ENCODE data around the gene FCN1. TPM values are rescaled to one million over a fixed set of nuclear protein-coding genes. Genes with fewer than 3 reads are reported as not detected.

The FCN1 gene
- total RNA-seq, 1 donor: not detected

DNA sequence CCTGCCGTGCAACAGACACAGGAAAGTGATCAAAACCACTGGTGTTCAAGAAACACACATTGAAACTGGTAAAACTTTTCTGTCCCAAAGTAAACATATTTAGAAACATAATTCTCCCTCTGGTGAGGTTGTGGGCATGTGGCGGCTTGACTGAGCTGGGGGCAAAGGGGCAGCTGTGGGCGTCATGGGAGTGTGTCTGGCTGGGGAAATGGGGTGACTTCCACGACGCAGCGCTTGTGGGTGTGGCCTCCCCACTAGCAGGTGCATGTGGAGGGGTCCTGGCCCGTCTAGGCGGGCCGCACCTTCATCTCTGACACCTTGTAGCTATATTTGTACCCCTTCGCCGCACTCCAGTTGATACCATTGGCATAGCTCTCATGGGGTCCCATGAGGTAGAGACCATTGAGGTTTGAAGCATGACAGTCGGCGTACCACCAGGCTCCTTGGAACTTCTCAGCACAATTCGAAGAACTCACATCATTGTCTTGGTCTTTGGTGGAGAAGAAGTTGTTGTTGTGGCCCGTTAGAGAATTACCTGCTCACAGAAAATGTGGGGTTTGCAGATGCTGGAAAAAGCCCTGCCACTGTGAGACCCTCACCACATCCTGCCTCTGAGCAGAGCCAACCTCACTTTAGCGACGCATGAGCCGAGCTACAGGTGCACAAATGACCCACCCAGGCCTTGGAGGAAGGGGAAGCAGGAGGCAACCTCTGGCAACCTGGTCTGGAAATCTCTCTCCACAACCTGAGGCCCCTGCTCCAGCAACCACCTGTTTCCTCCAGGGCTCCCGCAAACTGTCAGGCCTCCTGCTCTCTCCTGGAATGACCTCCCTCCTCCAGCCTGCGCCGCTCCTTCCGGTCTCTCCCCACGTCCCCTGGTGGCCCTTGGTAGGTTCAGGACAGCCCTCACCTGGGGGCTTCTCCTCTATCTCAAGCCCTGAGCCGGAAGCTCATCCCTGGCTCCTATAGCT is 7.9 kb downstream of the FCN1 start:
- H3K4me3 ChIP-seq (ENCODE audit: low read depth, low read length): no peak overlapping the region
- TF ChIP-seq, protein P1, sequence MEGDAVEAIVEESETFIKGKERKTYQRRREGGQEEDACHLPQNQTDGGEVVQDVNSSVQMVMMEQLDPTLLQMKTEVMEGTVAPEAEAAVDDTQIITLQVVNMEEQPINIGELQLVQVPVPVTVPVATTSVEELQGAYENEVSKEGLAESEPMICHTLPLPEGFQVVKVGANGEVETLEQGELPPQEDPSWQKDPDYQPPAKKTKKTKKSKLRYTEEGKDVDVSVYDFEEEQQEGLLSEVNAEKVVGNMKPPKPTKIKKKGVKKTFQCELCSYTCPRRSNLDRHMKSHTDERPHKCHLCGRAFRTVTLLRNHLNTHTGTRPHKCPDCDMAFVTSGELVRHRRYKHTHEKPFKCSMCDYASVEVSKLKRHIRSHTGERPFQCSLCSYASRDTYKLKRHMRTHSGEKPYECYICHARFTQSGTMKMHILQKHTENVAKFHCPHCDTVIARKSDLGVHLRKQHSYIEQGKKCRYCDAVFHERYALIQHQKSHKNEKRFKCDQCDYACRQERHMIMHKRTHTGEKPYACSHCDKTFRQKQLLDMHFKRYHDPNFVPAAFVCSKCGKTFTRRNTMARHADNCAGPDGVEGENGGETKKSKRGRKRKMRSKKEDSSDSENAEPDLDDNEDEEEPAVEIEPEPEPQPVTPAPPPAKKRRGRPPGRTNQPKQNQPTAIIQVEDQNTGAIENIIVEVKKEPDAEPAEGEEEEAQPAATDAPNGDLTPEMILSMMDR (IDR thresholded peaks at IDR 0.05; ENCODE audit: insufficient read depth, low read depth, low read length): no peak
- no peak for DNase-seq (ENCODE audit: low read depth)

DNA sequence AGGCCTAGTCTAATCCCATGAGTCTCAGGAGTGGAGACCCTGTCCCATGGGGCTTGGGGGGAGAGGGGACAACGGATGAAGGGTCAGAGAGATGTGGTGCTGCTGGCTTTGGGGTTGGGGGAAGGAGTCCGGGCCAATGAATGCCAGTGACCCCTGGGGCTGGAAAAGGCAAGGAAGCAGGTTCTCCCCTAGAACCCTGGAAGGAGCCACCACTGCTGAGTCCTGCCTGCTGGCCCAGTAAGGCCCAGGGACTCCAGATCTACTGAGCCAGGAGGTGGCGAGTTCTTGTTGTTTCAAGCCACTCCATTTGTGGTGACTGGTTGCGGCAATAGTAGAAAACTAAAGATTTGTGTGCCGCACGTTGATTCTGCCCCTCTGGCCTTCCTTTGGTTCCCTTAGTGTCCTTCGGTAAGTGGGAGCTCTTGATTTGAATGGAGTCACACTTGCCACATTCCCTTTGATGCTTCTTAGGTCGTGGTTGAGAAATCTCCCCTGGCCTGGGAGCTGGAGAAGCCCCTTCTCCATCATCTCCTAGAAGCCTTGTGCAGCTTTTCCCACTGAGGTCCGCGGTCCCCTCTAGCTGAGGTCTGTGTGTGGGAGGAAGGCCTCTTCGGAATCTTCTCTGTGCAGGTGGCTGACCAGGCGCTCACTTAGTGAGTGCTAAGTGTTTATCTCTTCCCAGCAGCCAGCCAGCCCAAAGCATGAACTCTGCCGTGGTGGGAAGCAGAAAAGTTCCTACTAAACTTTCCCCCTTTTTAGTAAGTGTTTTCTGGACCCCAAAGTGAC is 9.0 kb downstream of the FCN1 start:
- TF ChIP-seq, protein P1 (IDR thresholded peaks at IDR 0.05; ENCODE audit: insufficient read depth, low read depth, low read length): no peak
- H3K4me3 ChIP-seq (ENCODE audit: low read depth, low read length): no peak overlapping the region
- DNase-seq (ENCODE audit: low read depth): no peak

DNA sequence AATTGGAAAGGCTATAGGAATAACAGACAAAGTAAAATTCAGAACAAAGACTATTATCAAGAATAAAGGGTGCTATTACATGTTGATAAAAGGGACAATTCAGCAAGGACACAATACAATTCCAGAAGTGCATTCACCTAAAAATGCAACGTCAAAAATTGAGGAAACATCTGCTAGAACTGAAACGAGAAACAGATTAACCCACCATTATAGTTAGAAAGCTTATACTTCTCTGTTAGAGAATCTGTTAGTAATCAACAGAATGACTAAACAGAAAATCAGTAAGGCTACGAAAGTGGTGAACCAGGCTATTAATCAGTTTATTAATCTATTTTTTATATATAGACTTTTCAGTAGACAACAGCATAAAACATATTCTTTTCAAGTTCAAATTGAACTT is 14.8 kb downstream of the FCN1 start:
- no peak for DNase-seq (ENCODE audit: low read depth)
- no peak overlapping the region for H3K4me3 ChIP-seq (ENCODE audit: low read depth, low read length)
- TF ChIP-seq, protein P1 (IDR thresholded peaks at IDR 0.05; ENCODE audit: insufficient read depth, low read depth, low read length): no peak

DNA sequence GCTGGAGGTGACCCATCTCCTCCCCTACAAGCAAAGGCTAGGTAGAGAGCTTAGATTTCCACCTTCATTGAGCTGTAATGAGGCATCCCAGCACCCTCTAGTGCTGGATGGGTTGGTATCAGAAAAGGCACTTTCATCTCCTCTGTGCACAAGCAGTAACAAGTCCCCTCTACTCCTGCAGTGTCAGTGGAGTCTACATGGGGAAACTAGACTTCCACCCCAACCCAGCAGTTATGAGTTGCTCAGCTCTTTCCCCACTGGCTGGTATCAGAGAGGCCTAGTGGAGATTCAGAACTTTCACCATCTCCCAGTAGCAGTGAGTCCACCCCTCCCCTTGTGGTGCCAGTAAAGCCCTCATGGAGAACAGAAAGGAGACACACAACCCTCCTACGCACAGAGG is 17.9 kb downstream of the FCN1 start:
- TF ChIP-seq, protein P1 (IDR thresholded peaks at IDR 0.05; ENCODE audit: insufficient read depth, low read depth, low read length): no peak
- no peak overlapping the region for H3K4me3 ChIP-seq (ENCODE audit: low read depth, low read length)
- no peak for DNase-seq (ENCODE audit: low read depth)

DNA sequence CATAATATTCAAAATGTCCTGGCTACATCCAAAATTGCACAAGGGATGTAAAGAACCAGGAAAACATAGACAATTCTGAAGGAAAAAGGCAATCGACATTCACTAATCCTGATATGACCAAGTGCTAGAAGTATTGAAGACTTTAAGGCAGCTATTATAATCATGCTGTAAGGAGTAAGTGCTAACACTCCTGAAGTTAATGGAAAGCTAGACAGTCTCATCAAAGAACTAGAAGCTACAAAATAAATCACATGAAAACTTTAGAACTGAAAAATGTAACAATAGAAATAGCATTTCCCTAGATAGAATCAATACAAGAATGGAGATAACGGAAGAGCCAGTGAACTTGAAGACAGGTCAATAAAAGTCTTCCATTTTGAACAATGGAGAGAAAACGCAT is 18.5 kb downstream of the FCN1 start:
- DNase-seq (ENCODE audit: low read depth): no peak
- TF ChIP-seq, protein P1 (IDR thresholded peaks at IDR 0.05; ENCODE audit: insufficient read depth, low read depth, low read length): no peak

DNA sequence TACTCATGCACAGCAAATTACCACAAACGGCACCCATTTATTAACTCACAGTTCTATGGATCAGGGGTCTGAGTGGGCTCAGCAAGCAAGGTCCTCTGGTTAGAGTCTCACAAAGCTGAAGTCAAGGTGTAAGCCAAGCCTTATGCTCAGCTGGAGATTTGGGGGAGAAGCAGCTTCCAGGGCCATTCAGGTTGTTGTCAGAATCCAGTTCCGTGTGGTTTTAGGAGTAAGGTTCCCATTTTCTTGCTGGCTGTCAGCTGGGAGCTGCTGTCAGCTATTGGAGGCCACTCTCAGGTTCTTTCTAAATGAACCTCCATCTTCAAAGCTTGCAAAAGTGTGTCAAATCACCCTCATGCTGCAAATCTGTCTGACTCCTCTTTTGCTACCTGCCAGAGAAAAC is 19.4 kb downstream of the FCN1 start:
- no peak overlapping the region for H3K4me3 ChIP-seq (ENCODE audit: low read depth, low read length)
- TF ChIP-seq, protein P1 (IDR thresholded peaks at IDR 0.05; ENCODE audit: insufficient read depth, low read depth, low read length): no peak
- no peak for DNase-seq (ENCODE audit: low read depth)

More for the DNA sequence above, 18.5 kb downstream of the FCN1 start:
- H3K4me3 ChIP-seq (ENCODE audit: low read depth, low read length): no peak overlapping the region

Data from fibroblast of villous mesenchyme (primary cell).